DND-41 (cell line): ENCODE results near the gene MESD.

Experiments used
- ATAC-seq: fragments of 200-7000 bp; cut with Tn5 transposase; 3 replicates; pipeline ENCODE4 v1.9.1; 2021; ENCODE audit warnings: low read depth; ENCODE audit not compliant: insufficient read depth
- DNase-seq: peaks from one replicate; pipeline ENCODE4 v3.0.0-alpha.2; 2020
- H2AFZ ChIP-seq: 2 replicates; pipeline ENCODE4 v1.6.0; 2012; ENCODE audit warnings: low read depth, low read length
- H3K27ac ChIP-seq: 2 replicates; pipeline ENCODE4 v1.5.1; 2012; ENCODE audit warnings: low read length, inconsistent platforms
- H3K27me3 ChIP-seq: fragments of 200-600 bp; sonication (generic); 2 replicates; pipeline ENCODE4 v1.6.0; 2012; ENCODE audit warnings: low read length, mild to moderate bottlenecking, inconsistent platforms; ENCODE audit not compliant: insufficient read depth, poor library complexity
- H3K36me3 ChIP-seq: 2 replicates; pipeline ENCODE4 v1.5.1; 2012; ENCODE audit warnings: low read length, inconsistent platforms; ENCODE audit not compliant: insufficient read depth
- H3K4me1 ChIP-seq: 2 replicates; pipeline ENCODE4 v1.5.1; 2012; ENCODE audit warnings: mild to moderate bottlenecking, low read length; ENCODE audit not compliant: insufficient read depth
- H3K4me2 ChIP-seq: 2 replicates; pipeline ENCODE4 v1.6.0; 2012; ENCODE audit warnings: mild to moderate bottlenecking, moderate library complexity, low read length, inconsistent platforms; ENCODE audit not compliant: insufficient read depth
- H3K4me3 ChIP-seq, 2 experiments: fragments of 200-600 bp in 1 of 2; shearing (Covaris generic) in 1 of 2; 2 replicates each; pipeline ENCODE4 v1.5.1; 2012 to 2016; ENCODE audit warnings: inconsistent platforms in 2 of 2, low read length in 2 of 2, mild to moderate bottlenecking in 2 of 2, low read depth in 1 of 2, moderate library complexity in 1 of 2
- H3K79me2 ChIP-seq: 2 replicates; pipeline ENCODE4 v1.6.0; 2012; ENCODE audit warnings: low read length, inconsistent platforms; ENCODE audit not compliant: insufficient read depth
- H3K9ac ChIP-seq: 2 replicates; pipeline ENCODE4 v1.6.0; 2012; ENCODE audit warnings: low read depth, mild to moderate bottlenecking, inconsistent platforms, low read length, moderate library complexity
- H3K9me3 ChIP-seq: 2 replicates; pipeline ENCODE4 v1.5.1; 2012; ENCODE audit warnings: low read length, moderate library complexity, mild to moderate bottlenecking, inconsistent platforms; ENCODE audit not compliant: insufficient read depth, severe bottlenecking
- H4K20me1 ChIP-seq: 2 replicates; pipeline ENCODE4 v1.6.0; 2012; ENCODE audit warnings: low read length; ENCODE audit not compliant: insufficient read depth
- EZH2 ChIP-seq: IDR thresholded peaks from 3 replicates; pipeline ENCODE4 v1.6.1; 2012; ENCODE audit warnings: borderline replicate concordance, low read depth, mild to moderate bottlenecking, moderate library complexity, low read length, inconsistent platforms; ENCODE audit not compliant: severe bottlenecking
- TF ChIP-seq, protein P1 (sequence below): IDR thresholded peaks from 2 replicates; pipeline ENCODE4 v1.5.1; 2012; ENCODE audit warnings: borderline replicate concordance, low read length, moderate library complexity, mild to moderate bottlenecking; ENCODE audit not compliant: poor library complexity, severe bottlenecking; ENCODE audit errors: extremely low read depth

The MESD gene

GRCh38 chr15:81025721-81026370 lies 36.2 kb upstream of the MESD start:
- no peaks in the 10 kb centered on the region for H3K27me3 ChIP-seq
- DNase-seq (no peak), ATAC-seq (no peak)
- no peak overlapping the region for H3K9ac ChIP-seq
- H3K27ac ChIP-seq: no peak overlapping the region
- no peak overlapping the region for H2AFZ ChIP-seq
- no peaks in the 10 kb centered on the region for H3K9me3 ChIP-seq
- no peaks in the 10 kb centered on the region for H3K79me2 ChIP-seq
- no peaks in the 10 kb centered on the region for H3K36me3 ChIP-seq
- H3K4me1 ChIP-seq: no peaks in the 10 kb centered on the region
- H3K4me2 ChIP-seq: no peak overlapping the region
- no peak overlapping the region for H3K4me3 ChIP-seq
- no peaks in the 10 kb centered on the region for H4K20me1 ChIP-seq
- TF ChIP-seq, protein P1, sequence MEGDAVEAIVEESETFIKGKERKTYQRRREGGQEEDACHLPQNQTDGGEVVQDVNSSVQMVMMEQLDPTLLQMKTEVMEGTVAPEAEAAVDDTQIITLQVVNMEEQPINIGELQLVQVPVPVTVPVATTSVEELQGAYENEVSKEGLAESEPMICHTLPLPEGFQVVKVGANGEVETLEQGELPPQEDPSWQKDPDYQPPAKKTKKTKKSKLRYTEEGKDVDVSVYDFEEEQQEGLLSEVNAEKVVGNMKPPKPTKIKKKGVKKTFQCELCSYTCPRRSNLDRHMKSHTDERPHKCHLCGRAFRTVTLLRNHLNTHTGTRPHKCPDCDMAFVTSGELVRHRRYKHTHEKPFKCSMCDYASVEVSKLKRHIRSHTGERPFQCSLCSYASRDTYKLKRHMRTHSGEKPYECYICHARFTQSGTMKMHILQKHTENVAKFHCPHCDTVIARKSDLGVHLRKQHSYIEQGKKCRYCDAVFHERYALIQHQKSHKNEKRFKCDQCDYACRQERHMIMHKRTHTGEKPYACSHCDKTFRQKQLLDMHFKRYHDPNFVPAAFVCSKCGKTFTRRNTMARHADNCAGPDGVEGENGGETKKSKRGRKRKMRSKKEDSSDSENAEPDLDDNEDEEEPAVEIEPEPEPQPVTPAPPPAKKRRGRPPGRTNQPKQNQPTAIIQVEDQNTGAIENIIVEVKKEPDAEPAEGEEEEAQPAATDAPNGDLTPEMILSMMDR: no peak
- no peak for TF ChIP-seq EZH2

DNA sequence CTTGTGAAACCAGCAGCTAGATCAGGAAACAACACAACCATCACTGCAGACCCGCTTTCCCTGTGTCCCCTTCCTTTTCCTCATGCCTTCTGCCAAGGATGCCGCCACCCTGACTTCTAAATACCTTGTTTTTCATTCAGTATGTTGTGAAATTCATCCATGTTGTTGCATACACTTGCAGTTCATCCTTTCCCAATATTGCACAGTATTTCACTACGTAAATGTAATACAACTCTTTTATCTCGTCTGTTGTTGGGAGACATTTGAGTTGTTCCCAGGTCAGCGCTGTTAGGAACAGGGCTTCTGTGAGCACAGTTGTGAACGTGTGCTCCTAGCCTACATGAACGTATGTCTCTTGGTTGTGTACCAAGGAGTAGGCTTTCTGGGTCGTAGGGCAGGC lies 35.3 kb upstream of the MESD start:
- H3K9ac ChIP-seq: no peak overlapping the region
- H3K36me3 ChIP-seq: no peaks in the 10 kb centered on the region
- DNase-seq (no peak), ATAC-seq (no peak)
- no peaks in the 10 kb centered on the region for H3K9me3 ChIP-seq
- no peaks in the 10 kb centered on the region for H4K20me1 ChIP-seq
- H3K79me2 ChIP-seq: no peaks in the 10 kb centered on the region
- no peak overlapping the region for H3K4me3 ChIP-seq
- H3K27ac ChIP-seq: no peak overlapping the region
- no peaks in the 10 kb centered on the region for H3K4me1 ChIP-seq
- no peaks in the 10 kb centered on the region for H3K27me3 ChIP-seq
- no peak overlapping the region for H2AFZ ChIP-seq
- no peak overlapping the region for H3K4me2 ChIP-seq
- TF ChIP-seq EZH2: no peak
- TF ChIP-seq, protein P1: no peak

DNA sequence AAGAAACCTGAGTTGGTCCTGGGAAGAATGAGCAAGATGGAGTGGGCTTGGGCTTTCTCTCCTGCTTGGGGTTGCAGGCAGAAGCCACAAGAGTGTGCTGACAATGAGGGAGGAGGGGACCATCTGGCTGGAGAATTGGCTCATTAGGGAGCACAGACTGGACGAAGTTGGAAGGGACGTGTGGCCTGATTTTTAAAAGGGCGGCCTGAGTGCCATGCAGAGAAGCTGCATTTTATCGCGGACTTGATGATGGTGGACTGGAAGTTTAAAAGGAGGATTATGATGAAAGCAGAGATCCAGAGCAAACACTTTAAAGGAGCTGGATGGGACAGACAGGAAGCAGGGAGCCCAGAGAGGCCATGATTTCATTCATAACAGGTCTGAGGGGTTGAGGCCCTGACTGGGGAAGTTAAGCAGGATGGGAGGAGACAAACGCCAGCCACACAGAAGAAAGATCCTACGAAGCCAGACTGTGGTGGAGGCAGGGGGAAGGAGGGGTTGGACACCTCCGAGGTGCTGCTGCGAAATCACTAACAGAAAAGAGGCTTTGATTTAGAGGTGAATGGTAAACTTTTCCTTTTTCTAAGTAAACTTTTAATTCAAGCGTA lies 34.8 kb upstream of the MESD start:
- Histone ChIP-seq H3K27me3 (no peaks in the 10 kb centered on the region), H3K79me2 (no peaks in the 10 kb centered on the region), H3K9me3 (no peaks in the 10 kb centered on the region), H3K4me3 (no peak overlapping the region), H3K36me3 (no peaks in the 10 kb centered on the region), H2AFZ (no peak overlapping the region), H3K27ac (no peak overlapping the region), H3K9ac (no peak overlapping the region), H4K20me1 (no peaks in the 10 kb centered on the region), H3K4me1 (no peaks in the 10 kb centered on the region), H3K4me2 (no peak overlapping the region)
- TF ChIP-seq EZH2: no peak
- TF ChIP-seq, protein P1: no peak
- ATAC-seq (no peak), DNase-seq (no peak)
